Common myeloid progenitor, CD34-positive (primary cell): Measurements from ENCODE around the gene METAP1.

ENCODE experiments used
- CTCF ChIA-PET: fragments of 350-600 bp; sonication (Branson Sonifier 250); formaldehyde crosslinking; loops from one replicate; lab custom pipeline; 2021; ENCODE audit warnings: antibody characterized with exemption; lab: Charles Lee
- POLR2A ChIA-PET: fragments of 350-600 bp; sonication (Branson Sonifier 250); formaldehyde crosslinking; loops from one replicate; lab custom pipeline; 2021; ENCODE audit warnings: antibody characterized with exemption; lab: Charles Lee
- DNase-seq, 3 donors: peaks; one replicate each; pipeline versions ENCODE4 v3.0.0 to v3.0.0-alpha.2; 2013
- H3K27ac ChIP-seq, 2 experiments: 1 replicate in 1 of 2; 2 replicates in 1 of 2; pipeline ENCODE4 v1.7.0; 2013; ENCODE audit warnings: inconsistent platforms in 2 of 2, low read length in 2 of 2, mild to moderate bottlenecking in 2 of 2, low read depth in 1 of 2, moderate library complexity in 1 of 2; ENCODE audit not compliant: severe bottlenecking in 2 of 2, insufficient read depth in 1 of 2, poor library complexity in 1 of 2
- H3K27me3 ChIP-seq, 5 experiments: replicated peaks in 2 of 5; 1 replicate in 3 of 5; 2 replicates in 2 of 5; pipeline versions ENCODE4 v1.6.1 to v1.7.0; 2013; ENCODE audit warnings: low read length in 4 of 5, mild to moderate bottlenecking in 2 of 5, moderate library complexity in 2 of 5, inconsistent platforms in 1 of 5; ENCODE audit not compliant: insufficient read depth in 5 of 5, control insufficient read depth in 4 of 5
- H3K36me3 ChIP-seq, 4 experiments: 1 replicate in 2 of 4; 2 replicates in 2 of 4; pipeline versions ENCODE4 v1.6.1 to v1.7.0; 2013; ENCODE audit warnings: low read length in 3 of 4, control low read depth in 1 of 4, mild to moderate bottlenecking in 1 of 4; ENCODE audit not compliant: control insufficient read depth in 4 of 4, insufficient read depth in 4 of 4
- H3K4me1 ChIP-seq, 4 experiments: 1 replicate in 3 of 4; 2 replicates in 1 of 4; pipeline versions ENCODE4 v1.6.1 to v1.7.1; 2013; ENCODE audit warnings: low read length in 3 of 4, mild to moderate bottlenecking in 3 of 4, control low read depth in 1 of 4, inconsistent platforms in 1 of 4, moderate library complexity in 1 of 4; ENCODE audit not compliant: control insufficient read depth in 4 of 4, insufficient read depth in 4 of 4; ENCODE audit errors: control extremely low read depth in 1 of 4
- H3K4me3 ChIP-seq, 7 experiments: 1 replicate in 4 of 7; 2 replicates in 3 of 7; pipeline versions ENCODE4 v1.5.1 to v1.7.0; 2013; ENCODE audit warnings: mild to moderate bottlenecking in 7 of 7, low read length in 6 of 7, moderate library complexity in 6 of 7, inconsistent platforms in 2 of 7, low read depth in 2 of 7, control low read depth in 1 of 7; ENCODE audit not compliant: insufficient read depth in 4 of 7, control insufficient read depth in 1 of 7; ENCODE audit errors: extremely low read depth in 1 of 7
- H3K9me3 ChIP-seq, 5 experiments: 1 replicate in 4 of 5; 2 replicates in 1 of 5; pipeline versions ENCODE4 v1.6.1 to v1.7.1; 2013; ENCODE audit warnings: low read length in 4 of 5, mild to moderate bottlenecking in 2 of 5, inconsistent platforms in 1 of 5, low read depth in 1 of 5, moderate library complexity in 1 of 5; ENCODE audit not compliant: control insufficient read depth in 4 of 5, insufficient read depth in 2 of 5; ENCODE audit errors: control extremely low read depth in 1 of 5
- WGBS: methylation state at CpG from one replicate; pipeline ENCODE4 v1.1.5; 2013; ENCODE audit not compliant: insufficient coverage; 5-methylcytosine and 5-hydroxymethylcytosine counted together

Gene METAP1

DNA sequence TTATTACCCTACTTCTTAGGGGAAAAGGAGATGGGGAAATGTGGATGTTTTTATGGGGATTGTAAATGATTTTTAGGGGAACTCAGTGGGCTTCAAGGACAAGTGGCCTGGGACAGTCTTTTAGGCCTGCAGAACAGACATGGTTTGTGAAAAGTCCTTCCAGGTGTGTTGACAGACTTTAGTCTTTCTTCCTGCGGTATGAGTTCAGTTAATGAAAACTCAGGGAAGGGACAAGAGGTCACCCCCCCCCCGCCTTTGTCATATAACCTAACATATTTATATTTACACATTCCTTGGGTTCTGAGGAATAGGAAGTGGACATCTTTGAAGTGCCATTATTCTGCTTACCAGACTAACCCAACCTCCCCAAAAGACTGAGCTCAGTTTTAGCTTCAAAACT lies 31.8 kb downstream of the METAP1 start:
- Histone ChIP-seq H3K4me1 (peaks cover 0 to 12% (median 3%) of the 10 kb centered on the region in 4 experiments), H3K27ac (no peak overlapping the region), H3K4me3 (no peak overlapping the region), H3K9me3 (peaks cover 0 to 7% (median 3%) of the 10 kb centered on the region in 5 experiments), H3K27me3 (no peaks in the 10 kb centered on the region), H3K36me3 (peaks cover 0 to 9% (median 2%) of the 10 kb centered on the region in 4 experiments)
- DNase-seq = no peak
- CTCF ChIA-PET = interaction anchor here (0.5 to 1.7 kb wide), 4 partner anchors 11 to 869 kb away, joined by 3 to 5 read pairs (median 4); partner anchors contain the start of gene METAP1
- POLR2A ChIA-PET = no interaction called here
- no CpG with 5 or more reads among the region's 2 CpGs for WGBS

DNA sequence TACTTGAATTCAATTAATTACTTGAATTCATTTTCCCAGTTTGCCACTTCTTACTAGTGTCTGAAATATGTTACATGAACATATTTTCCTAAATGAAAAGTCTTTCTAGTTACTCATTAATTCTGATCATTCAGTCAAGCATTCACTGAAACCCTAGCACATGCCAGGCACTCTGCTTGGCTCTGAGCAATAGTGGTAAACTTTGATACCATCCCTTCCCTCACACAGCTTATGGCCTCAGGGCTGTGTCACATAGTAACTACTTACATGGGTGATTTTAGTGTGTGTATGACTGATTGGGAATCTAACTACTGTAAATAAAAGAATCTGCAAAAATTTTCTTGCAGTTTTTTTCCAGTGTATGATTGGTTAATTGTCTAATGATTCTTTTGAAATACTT lies 32.7 kb downstream of the METAP1 start:
- Histone ChIP-seq H3K9me3 (no peaks in the 10 kb centered on the region), H3K27me3 (no peaks in the 10 kb centered on the region), H3K36me3 (peaks cover 0 to 13% (median under 1%) of the 10 kb centered on the region in 4 experiments), H3K27ac (no peak overlapping the region), H3K4me3 (no peak overlapping the region), H3K4me1 (peaks cover 0 to 12% (median 3%) of the 10 kb centered on the region in 4 experiments)
- POLR2A ChIA-PET = no interaction called here
- DNase-seq = no peak
- CTCF ChIA-PET = interaction anchor here (1.5 to 1.8 kb wide), 2 partner anchors 10 to 13 kb away, joined by 4 read pairs; no protein-coding TSS in a partner anchor

DNA sequence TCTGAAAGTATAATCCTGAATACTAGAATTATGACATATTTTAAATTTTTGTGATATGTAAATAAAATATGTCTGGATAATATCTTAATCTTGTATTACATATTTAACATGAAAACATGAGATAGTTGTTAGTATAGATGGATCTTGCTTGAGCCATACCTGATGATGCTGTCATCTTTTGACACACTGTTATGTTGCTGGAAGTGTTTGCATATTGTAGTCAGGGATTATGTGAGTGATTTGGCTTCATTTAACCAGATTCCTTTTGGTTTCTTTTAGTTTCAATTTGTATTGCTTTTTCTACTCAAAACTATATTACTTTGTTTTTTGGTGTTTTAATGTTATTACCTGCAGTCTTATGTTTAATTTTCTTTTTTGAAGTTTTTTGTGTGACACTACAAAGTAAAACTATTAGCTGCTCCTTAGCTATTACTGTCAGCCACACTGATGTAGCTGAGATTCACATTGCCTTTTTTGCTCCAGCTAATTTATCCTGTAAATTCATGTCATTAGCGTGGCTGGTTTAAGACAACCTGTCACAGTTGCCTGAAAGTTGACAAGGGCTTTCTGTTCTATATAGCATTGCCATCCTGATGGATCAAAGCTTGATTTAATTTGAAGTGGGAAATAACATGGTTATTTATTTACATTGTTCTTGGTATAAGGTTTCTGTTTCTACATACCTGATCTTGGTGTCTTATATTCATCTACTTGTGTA lies 33.7 kb downstream of the METAP1 start:
- POLR2A ChIA-PET = no interaction called here
- peak overlapping the region in 1 of 2 experiments; percentile 9 for H3K27ac ChIP-seq
- DNase-seq = peak in 1 of 3 donors; percentile 22

GRCh38 chr4:99029852-99030251 lies 34.3 kb downstream of the METAP1 start:
- peak overlapping the region in 1 of 2 experiments; percentile 9 for H3K27ac ChIP-seq

More for the DNA sequence above, 33.7 kb downstream of the METAP1 start:
- Histone ChIP-seq H3K9me3 (no peaks in the 10 kb centered on the region), H3K4me1 (peaks cover 0 to 12% (median 3%) of the 10 kb centered on the region in 4 experiments), H3K27me3 (no peaks in the 10 kb centered on the region), H3K4me3 (peak overlapping the region in 1 of 7 experiments; percentile 1), H3K36me3 (peaks cover 0 to 15% (median 2%) of the 10 kb centered on the region in 4 experiments)
- CTCF ChIA-PET = interaction anchor here (1.2 to 2.4 kb wide), 4 partner anchors 9 to 34 kb away, joined by 3 to 10 read pairs (median 4); partner anchors contain the start of gene METAP1
- WGBS = 75% methylated on average over 1 of the region's 1 CpG

GRCh38 chr4:99033956-99034355 lies 38.4 kb downstream of the METAP1 start:
- Histone ChIP-seq H3K27ac (no peak overlapping the region), H3K9me3 (peaks cover 0 to 17% (median 0%) of the 10 kb centered on the region in 5 experiments), H3K36me3 (peaks cover 3 to 31% (median 22%) of the 10 kb centered on the region in 4 experiments), H3K27me3 (no peaks in the 10 kb centered on the region), H3K4me1 (peaks cover 0 to 12% (median 3%) of the 10 kb centered on the region in 4 experiments), H3K4me3 (no peak overlapping the region)
- WGBS = no CpG with 5 or more reads among the region's 4 CpGs
- DNase-seq = no peak
- ChIA-PET POLR2A (no interaction called here), CTCF (interaction anchor here (1.0 kb wide), 1 partner anchor 22 kb away, joined by 4 read pairs; no protein-coding TSS in a partner anchor)

More at GRCh38 chr4:99029852-99030251, 34.3 kb downstream of the METAP1 start:
- peaks cover 0 to 12% (median 3%) of the 10 kb centered on the region in 4 experiments for H3K4me1 ChIP-seq
- DNase-seq = peak in 2 of 3 donors; percentile 25 to 33
- ChIA-PET CTCF (interaction anchor here (1.2 to 2.4 kb wide), 4 partner anchors 9 to 34 kb away, joined by 3 to 10 read pairs (median 4); partner anchors contain the start of gene METAP1), POLR2A (no interaction called here)
- H3K4me3 ChIP-seq = peak overlapping the region in 1 of 7 experiments; percentile 24
- no peaks in the 10 kb centered on the region for H3K9me3 ChIP-seq
- no peaks in the 10 kb centered on the region for H3K27me3 ChIP-seq
- peaks cover 3 to 22% (median 7%) of the 10 kb centered on the region in 4 experiments for H3K36me3 ChIP-seq
- 50% methylated on average over 2 of the region's 3 CpGs for WGBS

- ChIA-PET CTCF (interaction anchor here (0.9 to 1.6 kb wide), 3 partner anchors 9 to 16 kb away, joined by 3 to 4 read pairs (median 4); no protein-coding TSS in a partner anchor), POLR2A (no interaction called here)
- Histone ChIP-seq H3K27me3 (no peaks in the 10 kb centered on the region), H3K9me3 (peaks cover 0 to 17% (median 0%) of the 10 kb centered on the region in 5 experiments), H3K4me3 (no peak overlapping the region), H3K4me1 (peaks cover 3 to 6% (median 5%) of the 10 kb centered on the region in 4 experiments), H3K36me3 (peaks cover 3 to 28% (median 20%) of the 10 kb centered on the region in 4 experiments), H3K27ac (no peak overlapping the region)
- DNase-seq = peak in 2 of 3 donors; percentile 33 to 48
- WGBS = no CpG with 5 or more reads among the region's 1 CpG
Measured at GRCh38 chr4:99038213-99038612, 42.7 kb downstream of the METAP1 start.
